HG03565 (cell line): ENCODE measurements around the gene OXNAD1.
A peak's percentile ranks its signal among the peaks of the same experiment; 100 is the strongest.

Experiments
- ATAC-seq: cut with Tn5 transposase; IDR thresholded peaks from one replicate; pipeline ENCODE4 v1.9.1; 2021; ENCODE audit warnings: mild to moderate bottlenecking, moderate library complexity; ENCODE audit not compliant: unreplicated experiment

The OXNAD1 gene, protein sequence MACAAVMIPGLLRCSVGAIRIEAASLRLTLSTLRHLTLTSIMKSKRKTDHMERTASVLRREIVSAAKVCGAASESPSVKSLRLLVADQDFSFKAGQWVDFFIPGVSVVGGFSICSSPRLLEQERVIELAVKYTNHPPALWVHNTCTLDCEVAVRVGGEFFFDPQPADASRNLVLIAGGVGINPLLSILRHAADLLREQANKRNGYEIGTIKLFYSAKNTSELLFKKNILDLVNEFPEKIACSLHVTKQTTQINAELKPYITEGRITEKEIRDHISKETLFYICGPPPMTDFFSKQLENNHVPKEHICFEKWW

DNA sequence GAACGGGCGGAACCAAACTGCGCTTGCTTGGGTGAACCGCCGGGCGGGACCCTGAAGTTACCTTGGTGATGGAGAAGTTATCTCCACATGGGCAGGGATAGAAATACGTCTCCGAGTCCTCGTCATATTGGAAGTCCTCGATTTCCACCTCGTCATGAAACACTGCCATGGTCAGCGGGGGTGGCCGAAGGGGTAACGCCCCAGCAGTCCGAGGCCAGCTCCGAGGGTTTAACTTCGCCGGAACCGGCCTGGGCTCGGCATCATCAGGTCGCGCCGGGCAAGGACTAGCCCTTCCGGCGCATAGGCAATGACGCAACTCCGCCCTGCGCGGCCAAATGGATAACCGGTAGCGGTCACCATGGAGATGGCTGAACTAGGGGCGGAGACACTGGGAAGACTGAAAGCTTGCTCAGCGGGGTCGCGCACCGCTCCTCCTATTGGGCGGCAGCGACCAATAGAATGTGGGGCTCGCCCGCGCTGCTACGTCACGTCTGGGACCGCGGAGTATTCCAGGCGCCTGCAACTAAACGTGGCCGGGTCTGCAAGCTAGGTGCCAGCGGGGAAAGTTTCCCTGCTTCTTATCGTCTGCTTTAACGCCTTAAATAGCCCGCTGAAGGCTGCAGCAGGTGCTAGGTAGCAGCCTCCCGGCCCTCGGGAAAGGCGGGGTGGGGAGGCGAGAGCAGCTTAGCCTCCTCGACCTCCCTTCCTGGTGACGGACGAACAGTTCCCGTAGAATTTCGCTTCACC, at the start of gene OXNAD1, which contains the start of gene DPH3:
TSS of gene OXNAD1 (plus strand) at position 505 of the 747 bp plus-strand sequence. CDS start 5,741 bp downstream, outside the sequence.
TSS of gene DPH3 (minus strand) at position 236 of the 747 bp plus-strand sequence. CDS start at position 169, 67 bp downstream.
- peak; percentile 97 for ATAC-seq

DNA sequence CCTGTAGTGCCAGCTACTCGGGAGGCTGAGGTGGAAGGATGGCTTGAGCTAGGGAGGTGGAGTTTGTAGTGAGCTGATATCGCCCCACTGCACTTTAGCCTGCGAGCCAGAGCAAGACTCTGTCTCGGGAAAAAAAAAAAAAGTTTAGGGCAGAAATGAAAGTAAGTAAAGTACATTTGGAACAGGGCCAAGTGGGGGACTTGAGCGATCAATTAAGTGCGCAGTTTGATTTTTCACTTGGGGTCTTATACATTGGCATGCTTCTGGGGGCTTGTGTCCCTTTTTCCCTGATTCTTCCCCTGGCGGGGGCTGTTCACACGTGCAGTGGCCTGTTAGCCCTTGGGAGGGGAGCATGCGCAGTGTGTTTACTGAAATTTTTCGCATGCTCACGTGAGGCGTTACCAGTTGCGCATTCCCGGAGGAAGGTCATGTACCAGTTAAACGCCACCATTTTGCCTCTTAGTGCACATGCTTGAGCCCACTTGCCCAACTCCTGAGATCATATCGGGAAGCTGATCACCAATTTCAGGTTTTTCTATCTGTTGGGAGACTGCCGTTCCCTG, 48.6 kb upstream of the OXNAD1 start:
- no peak for ATAC-seq

DNA sequence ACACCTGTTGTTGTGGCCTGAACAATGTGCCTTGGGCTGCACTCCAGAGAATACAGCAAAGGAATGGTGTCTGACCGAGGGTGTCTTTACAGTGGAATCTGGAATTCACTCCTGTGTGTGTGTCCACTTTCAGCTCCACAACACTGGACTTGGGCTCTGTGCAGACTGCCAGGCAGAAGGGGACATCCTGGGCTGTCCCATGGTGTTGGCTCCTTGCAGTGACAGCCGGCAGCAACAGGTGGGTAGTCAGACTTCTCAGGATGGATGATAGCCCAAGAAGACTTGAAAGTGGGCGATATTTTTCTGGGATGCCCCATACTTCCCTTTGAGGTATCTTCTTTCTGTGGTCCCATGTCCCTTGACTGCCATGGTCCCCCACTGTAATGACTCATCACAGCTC, 45.2 kb upstream of the OXNAD1 start:
- no peak for ATAC-seq

DNA sequence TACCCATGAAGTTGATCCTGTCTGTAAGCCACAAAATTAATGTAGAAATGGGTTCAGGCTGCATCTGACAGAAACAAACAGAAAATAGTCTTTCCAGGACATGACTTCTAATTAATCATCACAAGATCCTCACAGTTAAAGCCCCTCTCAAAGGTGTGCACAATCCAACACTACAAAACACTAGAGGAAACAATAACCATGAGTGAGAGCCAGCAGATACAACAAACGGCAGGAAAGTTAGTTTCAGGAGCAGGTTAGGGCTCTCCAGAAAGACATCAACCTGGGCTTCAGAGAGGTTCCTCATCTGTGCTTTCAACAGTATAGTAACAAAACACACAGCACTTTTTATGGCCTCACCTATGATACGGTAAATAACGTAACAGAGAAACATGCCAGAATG, 43.0 kb upstream of the OXNAD1 start:
- no peak for ATAC-seq

DNA sequence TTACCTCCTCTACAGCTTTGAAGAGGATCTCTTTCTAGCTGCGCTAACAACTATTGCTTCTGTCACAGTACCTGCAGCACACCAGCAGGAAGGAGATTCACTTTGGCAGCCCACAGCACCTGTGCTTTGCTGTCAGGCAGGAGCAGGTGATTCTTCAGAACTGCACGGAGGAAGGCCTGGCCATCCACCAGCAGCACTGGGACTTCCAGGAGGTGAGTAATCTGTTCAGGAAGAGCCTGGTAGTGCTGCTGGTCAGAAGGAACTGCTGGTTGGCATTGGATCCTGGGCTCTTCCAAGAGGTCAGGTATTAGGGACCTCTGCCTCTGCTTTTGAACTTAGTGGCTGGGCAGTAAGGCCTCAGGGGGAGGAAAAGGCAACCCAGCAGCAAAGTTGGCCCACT, 42.5 kb upstream of the OXNAD1 start:
- no peak for ATAC-seq

DNA sequence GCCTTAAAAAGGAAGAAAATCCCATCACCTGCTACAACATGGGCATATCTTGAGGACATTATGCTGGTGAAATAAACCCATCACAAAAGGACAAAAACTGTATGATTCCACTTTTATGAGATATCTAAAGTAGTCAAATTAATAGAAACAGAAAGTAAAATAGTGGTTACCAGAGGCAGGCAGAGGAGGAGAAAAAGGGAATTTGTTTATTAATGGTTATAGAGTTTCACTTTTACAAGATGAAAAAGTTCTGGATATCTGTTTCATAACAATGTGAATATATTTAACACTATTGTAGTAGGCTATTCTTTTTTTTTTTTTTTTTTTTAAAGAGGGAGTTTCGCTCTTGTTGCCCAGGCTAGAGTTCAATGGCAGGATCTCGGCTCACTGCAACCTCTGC, 40.7 kb upstream of the OXNAD1 start:
- ATAC-seq: no peak

DNA sequence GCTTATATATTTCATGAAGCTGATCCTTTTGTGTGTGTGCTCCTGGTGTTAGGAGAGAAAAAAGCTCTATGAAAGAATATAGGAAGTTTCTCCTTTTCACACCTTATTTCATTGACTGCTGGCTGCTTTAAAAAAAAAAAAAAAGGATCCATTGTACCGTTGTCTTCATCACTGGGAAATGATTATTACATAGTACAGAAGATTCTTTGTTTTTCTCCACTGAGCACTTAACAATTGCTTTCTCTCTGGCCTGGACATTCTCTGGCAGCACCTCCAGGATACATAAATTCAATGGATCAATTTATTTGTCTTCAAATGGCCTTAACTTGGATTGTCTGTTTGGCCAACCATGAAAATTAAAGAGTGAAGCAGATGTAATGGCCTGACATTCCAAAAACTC, 37.4 kb upstream of the OXNAD1 start:
- ATAC-seq: no peak

DNA sequence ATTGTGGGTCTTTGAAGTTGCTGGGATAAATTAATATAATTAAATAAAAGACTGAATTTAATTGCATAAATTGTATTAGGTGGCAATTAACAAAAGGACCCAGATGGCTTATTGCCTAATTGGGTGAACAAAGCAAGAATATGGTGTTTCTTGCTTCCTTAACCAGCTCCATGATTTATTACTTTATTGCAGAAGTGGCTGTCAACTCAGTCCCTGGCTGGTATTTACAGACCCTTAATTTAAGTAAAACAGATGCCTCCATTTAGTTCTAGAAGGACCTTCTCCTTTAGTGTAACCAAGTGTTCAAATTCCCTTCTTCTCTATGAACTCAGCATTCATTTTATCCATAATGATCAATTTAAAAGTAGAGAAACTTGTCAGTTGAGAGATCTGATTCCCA, 35.3 kb upstream of the OXNAD1 start:
- ATAC-seq: no peak

DNA sequence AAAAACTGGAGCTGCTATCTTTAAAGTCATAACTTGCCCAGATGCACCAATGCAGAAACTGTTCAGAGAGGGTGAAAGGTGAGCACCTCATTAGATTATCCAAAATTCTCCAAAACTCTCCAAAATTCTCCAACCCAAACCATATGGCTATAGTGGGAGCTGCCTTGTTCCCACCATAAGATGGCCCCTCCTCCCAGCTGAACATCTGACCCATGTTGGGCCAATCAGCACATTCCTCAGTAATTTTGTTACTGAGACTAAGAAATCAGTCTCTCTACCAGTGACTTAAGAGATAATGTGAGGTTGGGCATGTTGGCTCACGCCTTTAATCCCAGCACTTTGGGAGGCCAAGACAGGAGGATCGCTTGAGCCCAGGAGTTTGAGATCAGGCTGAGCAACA, 33.0 kb upstream of the OXNAD1 start:
- ATAC-seq: no peak

DNA sequence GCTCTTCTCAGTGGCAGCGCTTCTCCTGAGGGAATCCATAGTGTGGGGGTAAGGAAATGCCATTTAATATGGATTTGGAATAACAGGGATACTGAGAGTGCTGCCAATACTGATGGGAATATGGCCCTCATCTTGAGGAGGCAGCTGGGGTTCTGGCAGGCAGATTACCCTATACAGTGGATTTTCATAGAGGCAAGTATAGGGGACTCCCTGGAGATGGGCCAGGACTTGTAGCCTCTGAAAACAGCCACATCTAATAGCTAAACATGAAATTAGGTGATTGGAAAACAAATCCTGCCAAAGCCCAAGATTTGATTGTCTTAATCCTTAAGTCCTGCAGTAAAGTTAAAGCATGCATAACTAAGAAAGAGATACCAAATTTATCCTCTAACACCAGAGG, 31.2 kb upstream of the OXNAD1 start:
- ATAC-seq: no peak

DNA sequence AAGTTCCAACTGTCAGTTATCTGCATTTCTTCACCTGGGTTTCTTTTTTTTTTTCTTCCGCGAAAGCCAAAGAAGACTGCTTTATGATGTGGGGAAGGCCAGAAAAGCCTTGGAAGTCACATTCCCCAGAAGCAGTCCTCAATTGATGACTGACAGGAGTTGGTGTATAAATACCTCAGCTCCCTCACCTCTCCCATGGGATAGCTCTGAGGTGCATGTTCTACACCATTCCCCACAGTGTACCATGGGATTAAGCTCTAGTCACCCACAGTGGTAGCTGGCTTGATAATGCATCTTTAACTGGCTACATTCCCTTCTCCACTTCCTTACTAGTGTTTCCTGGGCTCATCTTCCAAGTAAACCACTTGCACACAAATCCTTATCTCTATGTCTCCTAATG, 30.7 kb upstream of the OXNAD1 start:
- ATAC-seq: no peak

DNA sequence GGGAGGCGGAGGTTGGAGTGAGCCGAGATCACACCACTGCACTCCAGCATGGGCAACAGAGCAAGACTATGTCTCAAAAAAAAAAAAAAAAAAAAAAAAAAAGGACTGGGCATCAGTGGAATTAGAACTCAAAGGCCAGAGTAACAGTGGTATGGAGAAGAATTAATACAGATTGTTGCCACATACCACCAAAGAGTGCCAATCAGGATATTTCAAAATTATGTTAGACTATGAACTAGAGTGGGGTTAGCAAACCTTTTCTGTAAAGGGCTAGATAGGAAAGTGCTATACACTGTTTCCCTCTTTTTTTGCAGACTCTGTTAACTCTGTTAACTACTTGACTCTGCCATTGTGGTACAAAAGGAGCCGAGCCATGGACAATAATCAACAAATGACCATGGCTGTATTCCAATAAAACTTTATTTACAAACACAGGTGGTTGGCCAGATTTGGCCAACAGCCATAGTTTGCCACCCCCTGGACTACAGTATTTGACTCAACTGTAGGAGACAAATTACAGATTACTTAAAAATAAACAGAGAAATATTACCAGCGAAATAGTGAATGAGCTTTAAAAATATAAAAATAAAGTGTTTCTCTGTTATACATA, 28.9 kb upstream of the OXNAD1 start:
- no peak for ATAC-seq

DNA sequence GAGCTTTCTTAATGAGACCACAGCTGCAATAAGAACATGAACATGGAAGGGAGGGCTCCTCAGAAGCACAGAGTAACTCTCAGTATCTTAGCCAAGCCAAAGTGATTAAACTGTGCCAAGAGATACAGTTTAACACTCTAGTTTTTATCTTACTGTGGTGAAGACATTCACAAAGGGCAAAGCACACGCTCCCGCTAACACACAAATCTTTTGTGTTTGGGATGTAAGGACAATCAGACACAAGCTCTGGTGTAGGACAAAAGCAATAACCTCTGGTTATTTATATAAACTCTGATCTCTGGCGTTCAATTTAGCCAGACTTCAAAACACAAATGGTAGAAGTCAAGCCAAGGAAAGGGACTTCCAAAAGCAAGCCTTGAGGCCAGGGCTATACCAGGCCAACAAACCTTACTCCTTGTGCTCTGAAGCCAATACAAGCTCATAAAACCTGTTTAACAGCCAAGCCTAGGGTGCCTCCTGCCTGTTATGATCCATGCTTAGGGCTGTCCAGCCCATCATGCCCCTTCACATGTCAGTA, 28.1 kb upstream of the OXNAD1 start:
- no peak for ATAC-seq

DNA sequence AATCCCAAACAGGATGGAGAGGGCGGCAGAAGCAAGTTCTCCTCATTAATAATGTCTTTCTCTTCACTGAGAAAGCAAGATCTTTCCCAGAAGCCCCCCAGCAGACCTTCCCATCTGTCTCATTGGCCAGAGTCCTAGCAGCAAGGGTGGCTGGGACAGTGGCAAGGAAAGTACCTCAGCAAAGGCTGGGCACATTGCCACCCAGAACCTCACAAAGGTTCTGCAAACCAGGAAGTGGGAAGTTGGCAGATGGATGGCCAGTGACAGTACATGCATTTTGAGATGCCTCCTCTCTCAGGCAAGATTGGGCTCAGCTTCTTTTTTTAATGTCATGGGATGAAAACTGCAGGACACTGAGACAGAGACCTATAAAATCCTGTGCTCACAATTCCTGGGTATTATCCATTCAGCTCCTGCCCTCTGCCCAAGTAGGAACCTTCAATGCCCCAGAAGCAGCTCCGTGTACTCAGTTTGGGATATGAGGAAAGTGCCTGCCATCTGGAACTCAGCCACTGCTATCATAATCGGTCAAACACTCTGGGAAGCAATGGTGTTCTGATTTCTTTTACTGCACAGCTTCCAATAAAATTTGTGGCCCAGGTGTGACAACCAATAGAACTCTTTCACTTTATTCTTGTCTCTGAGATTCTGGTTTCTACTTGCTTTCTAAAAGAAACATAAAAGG, 25.8 kb upstream of the OXNAD1 start:
- no peak for ATAC-seq

DNA sequence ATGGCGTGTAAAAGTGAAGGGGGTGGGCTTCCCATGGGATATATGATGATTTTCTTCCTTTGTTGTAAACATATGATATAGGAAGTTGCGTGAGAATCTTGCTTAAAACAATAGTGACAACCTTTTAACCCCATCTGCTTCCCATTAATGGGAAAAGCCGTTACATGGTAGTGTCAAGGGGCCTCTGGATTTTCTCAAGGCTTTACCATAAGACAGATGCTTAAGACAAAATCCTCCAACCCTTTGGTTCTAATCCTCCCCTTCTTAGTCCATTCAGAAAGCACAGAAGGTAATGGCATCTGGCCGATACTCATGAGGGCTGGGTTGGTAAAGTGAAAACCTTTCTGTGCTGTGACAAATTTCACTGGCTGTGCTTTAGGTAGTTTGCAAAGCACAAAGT, 25.2 kb upstream of the OXNAD1 start:
- no peak for ATAC-seq

DNA sequence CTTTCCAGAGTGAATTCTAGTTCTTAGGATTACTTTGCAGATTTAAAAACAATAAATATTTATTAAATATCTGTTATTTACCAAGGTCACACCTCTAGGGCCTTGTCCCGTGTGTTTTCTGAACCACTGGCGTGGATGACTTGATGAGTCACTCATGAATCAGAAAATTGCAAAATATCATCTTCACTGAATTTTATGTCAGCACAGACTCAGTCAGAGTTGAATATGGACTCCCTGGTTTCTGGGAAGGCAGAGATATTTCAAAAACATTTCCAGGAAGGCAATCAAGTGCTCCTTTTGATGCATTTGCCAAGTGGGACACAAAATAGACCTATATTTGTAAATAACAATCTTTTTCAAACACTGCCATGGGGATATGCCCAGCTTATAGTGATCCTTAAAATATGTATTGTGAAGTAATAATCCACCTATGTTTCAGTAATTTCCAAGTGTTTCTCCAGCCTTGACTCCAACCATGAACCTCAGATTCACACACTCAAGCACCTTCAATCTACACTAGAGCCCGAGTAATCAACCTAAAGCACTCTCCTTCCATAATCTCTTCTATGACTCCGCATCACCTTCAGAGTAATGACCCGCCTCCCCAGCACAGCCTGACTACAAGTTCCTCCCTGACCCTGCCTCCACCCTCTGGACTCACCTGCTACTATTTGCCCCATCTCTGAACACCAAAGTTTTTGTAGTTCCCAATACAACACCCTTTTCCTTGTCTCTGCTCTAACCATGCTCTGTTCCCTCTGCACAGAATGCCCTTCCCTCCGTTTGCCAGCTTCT, 24.6 kb upstream of the OXNAD1 start:
- no peak for ATAC-seq

DNA sequence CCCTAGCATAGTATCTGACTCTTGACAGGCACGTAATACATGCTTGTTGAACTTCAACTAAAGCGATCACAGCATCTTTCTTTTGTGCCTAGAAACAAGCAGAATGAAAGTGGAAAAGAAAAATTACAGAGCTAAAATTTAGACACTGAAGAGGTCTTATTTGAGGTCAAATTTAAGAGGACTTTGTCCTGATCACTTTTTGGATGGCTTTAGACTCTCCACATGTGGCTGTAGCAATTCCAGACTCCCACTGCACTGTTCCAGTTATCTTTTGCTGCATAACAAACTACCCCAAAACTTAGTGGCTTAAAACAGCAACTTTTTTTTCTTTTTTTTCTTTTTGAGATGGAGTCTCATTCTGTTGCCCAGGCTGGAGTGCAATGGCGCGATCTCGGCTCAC, 23.8 kb upstream of the OXNAD1 start:
- ATAC-seq: no peak

DNA sequence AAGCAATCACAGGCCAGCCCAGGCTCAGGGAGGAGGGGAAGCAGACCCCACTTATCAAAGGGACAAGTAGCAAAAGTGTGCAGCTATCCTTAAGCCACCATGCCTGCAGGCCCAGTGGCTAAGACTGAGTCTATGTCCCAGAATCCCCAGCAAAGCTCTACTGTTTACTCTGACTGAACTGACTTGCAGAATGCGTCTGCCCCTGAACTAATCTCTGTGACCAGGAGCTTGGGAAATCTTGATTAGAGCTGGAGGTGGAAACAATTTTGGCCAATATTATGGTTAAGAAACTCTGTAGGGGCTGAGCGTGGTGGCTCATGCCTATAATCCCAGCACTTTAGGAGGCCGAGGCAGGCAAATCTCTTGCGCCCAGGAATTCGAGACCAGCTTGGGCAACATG, 22.8 kb upstream of the OXNAD1 start:
- ATAC-seq: no peak

DNA sequence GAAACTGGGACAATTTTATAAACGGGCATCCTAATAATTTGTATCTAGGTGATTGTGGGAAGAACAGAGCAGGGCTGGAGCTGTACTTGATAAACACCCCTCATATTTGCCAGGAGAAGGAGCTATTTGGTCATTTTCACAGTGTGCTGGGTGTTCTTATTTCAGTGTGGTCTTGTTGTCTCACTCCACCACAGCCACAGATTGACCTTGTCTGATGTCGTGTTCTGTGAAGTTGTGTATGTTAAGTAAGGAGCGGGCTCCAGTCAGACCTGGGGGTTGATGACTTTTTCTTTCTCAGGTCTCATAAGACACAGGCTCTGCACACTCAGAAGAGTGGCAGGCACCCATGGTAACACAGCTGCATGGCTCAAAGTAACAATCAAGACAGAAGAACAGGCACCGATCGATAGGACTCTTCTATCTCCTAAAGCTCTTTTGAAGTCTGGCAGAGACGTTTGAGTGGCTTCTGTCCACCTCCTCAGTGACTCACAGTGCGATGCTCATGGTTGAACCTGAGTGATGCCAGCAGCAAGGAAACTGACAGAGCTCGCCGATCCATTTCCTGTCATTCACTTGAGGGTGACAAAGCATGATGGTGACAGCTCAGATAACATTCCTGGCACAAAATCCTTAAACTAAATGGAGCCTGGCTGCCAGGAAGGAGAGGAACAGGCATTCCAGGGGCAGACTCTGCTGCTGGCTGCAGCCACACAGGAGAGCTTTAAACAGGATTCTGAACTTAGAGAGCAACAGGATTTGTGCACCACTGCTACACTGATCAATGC, 21.1 kb upstream of the OXNAD1 start:
- no peak for ATAC-seq
